Measurements from ENCODE around the gene TBC1D9B. TPM values are rescaled to one million over a fixed set of nuclear protein-coding genes. Genes with fewer than 3 reads are reported as not detected.

TBC1D9B gene
- total RNA-seq, 4 donors from 2014 or later, result 75.5 to 115 (median 94.3) TPM

GRCh38 chr5:179829732-179830435, 77.8 kb downstream of the TBC1D9B start:
- WGBS, 2 donors, result 59 to 60% methylated on average over 7 of the region's 7 CpGs
- peaks cover 87 to 91% of the 10 kb centered on the region in 2 donors for H3K36me3 ChIP-seq
- H3K9me3 ChIP-seq, result no peaks in the 10 kb centered on the region
- no peaks in the 10 kb centered on the region for H3K27me3 ChIP-seq
- H3K27ac ChIP-seq, result peak overlapping the region; percentile 50 to 62 (median 61)
- H3K4me3 ChIP-seq (replicated peaks in 1 of 3), result no peak overlapping the region
- peak; percentile 80 to 84 for DNase-seq
- peaks cover 27 to 39% of the 10 kb centered on the region in 2 donors for H3K4me1 ChIP-seq
- intact Hi-C loops (cut with DNase I), result no loop called here
- no peak for TF ChIP-seq CTCF (IDR thresholded peaks at IDR 0.05)
- peak in 1 of 2 donors; percentile 10 for TF ChIP-seq POLR2A (IDR thresholded peaks at IDR 0.05)

GRCh38 chr5:179828756-179829421, 78.8 kb downstream of the TBC1D9B start:
- peak in 1 of 2 donors; percentile 20 for DNase-seq
- WGBS, 2 donors, result 84 to 85% methylated on average over 3 of the region's 3 CpGs
- H3K36me3 ChIP-seq, result peaks cover 94 to 95% of the 10 kb centered on the region in 2 donors
- no peaks in the 10 kb centered on the region for H3K9me3 ChIP-seq
- TF ChIP-seq CTCF (IDR thresholded peaks at IDR 0.05) (no peak), POLR2A (IDR thresholded peaks at IDR 0.05) (no peak)
- peak overlapping the region; percentile 24 to 62 (median 61) for H3K27ac ChIP-seq
- H3K27me3 ChIP-seq, result no peaks in the 10 kb centered on the region
- intact Hi-C loops (cut with DNase I), result no loop called here
- no peak overlapping the region for H3K4me3 ChIP-seq (replicated peaks in 1 of 3)
- peaks cover 37 to 49% of the 10 kb centered on the region in 2 donors for H3K4me1 ChIP-seq

- DNase-seq, result no peak
- peak overlapping the region; percentile 36 to 73 (median 43) for H3K27ac ChIP-seq
- no peaks in the 10 kb centered on the region for H3K27me3 ChIP-seq
- H3K36me3 ChIP-seq, result peaks cover 92% of the 10 kb centered on the region in 2 donors
- H3K4me1 ChIP-seq, result peaks cover 47 to 61% of the 10 kb centered on the region in 2 donors
- WGBS, 2 donors, result 51 to 67% methylated on average over 9 of the region's 9 CpGs
- TF ChIP-seq POLR2A (IDR thresholded peaks at IDR 0.05) (no peak), CTCF (IDR thresholded peaks at IDR 0.05) (no peak)
- no peaks in the 10 kb centered on the region for H3K9me3 ChIP-seq
- no peak overlapping the region for H3K4me3 ChIP-seq (replicated peaks in 1 of 3)
- intact Hi-C loops (cut with DNase I), result no loop called here
Observed at GRCh38 chr5:179827680-179828079, 80.0 kb downstream of the TBC1D9B start.

GRCh38 chr5:179825655-179826182, 82.0 kb downstream of the TBC1D9B start:
- Histone ChIP-seq H3K27ac (peak overlapping the region in 1 of 3 donors; percentile 72), H3K4me3 (replicated peaks in 1 of 3) (no peak overlapping the region), H3K4me1 (peaks cover 55 to 68% of the 10 kb centered on the region in 2 donors), H3K9me3 (no peaks in the 10 kb centered on the region), H3K27me3 (no peaks in the 10 kb centered on the region), H3K36me3 (peaks cover 77 to 87% of the 10 kb centered on the region in 2 donors)
- TF ChIP-seq POLR2A (IDR thresholded peaks at IDR 0.05) (no peak), CTCF (IDR thresholded peaks at IDR 0.05) (no peak)
- DNase-seq, result peak in 1 of 2 donors; percentile 40
- 66 to 84% methylated on average over 12 of the region's 13 CpGs for WGBS, 2 donors
- intact Hi-C loops (cut with DNase I), result no loop called here

GRCh38 chr5:179824745-179825112, 83.0 kb downstream of the TBC1D9B start:
- Histone ChIP-seq H3K27ac (peak overlapping the region in 1 of 3 donors; percentile 72), H3K4me3 (replicated peaks in 1 of 3) (no peak overlapping the region), H3K4me1 (peaks cover 62 to 73% of the 10 kb centered on the region in 2 donors), H3K9me3 (no peaks in the 10 kb centered on the region), H3K36me3 (peaks cover 67 to 79% of the 10 kb centered on the region in 2 donors), H3K27me3 (no peaks in the 10 kb centered on the region)
- 86 to 87% methylated on average over 3 of the region's 3 CpGs for WGBS, 2 donors
- TF ChIP-seq CTCF (IDR thresholded peaks at IDR 0.05), result no peak
- no peak for TF ChIP-seq POLR2A (IDR thresholded peaks at IDR 0.05)
- intact Hi-C loops (cut with DNase I), result no loop called here
- no peak for DNase-seq

Measured in thyroid gland (tissue), 4 donors.